ENCODE data around the gene SCAI. TPM values are rescaled to one million over a fixed set of nuclear protein-coding genes. Genes with fewer than 3 reads are reported as not detected.
"Not testable (repeated sequence)": the region's sequence is repeated elsewhere in the genome, so short reads cannot be mapped to it uniquely, and the experiment has no call there.

The SCAI gene
- total RNA-seq, 1 experiment from 2014 or later: 15.5 TPM

- Histone ChIP-seq H3K4me2 (ENCODE audit: insufficient read depth, insufficient read length, low read length) (no peak overlapping the region), H2BK120ac (ENCODE audit: low read depth, low read length, poor library complexity, severe bottlenecking) (no peak overlapping the region), H3T11ph (ENCODE audit: low read length) (no peak overlapping the region), H2AK5ac (ENCODE audit: insufficient read length, low read length) (no peak overlapping the region), H4K91ac (ENCODE audit: insufficient read length, low read depth, low read length) (no peak overlapping the region), H4K20me1 (ENCODE audit: control insufficient read depth, insufficient read depth, insufficient read length) (no peaks in the 10 kb centered on the region), H3K4me1 (ENCODE audit: insufficient read depth, low read length) (no peaks in the 10 kb centered on the region), H3K4ac (ENCODE audit: low read depth, low read length) (no peak overlapping the region), H4K8ac (replicated peaks; ENCODE audit: insufficient read length, low read depth, low read length) (no peak overlapping the region), H3K27ac (ENCODE audit: insufficient read length, low read depth, low read length) (no peak overlapping the region), H3K18ac (ENCODE audit: insufficient read length, low read depth, low read length) (no peak overlapping the region), H2BK12ac (ENCODE audit: insufficient read length, low read depth, low read length) (no peak overlapping the region), H3K9me3 (ENCODE audit: control insufficient read depth, low read depth, low read length) (no peaks in the 10 kb centered on the region), H2AFZ (ENCODE audit: low read length) (no peak overlapping the region), H3K23me2 (ENCODE audit: insufficient read length, low read depth, low read length, poor library complexity, severe bottlenecking) (no peaks in the 10 kb centered on the region), H3K9ac (ENCODE audit: extremely low read depth, insufficient read length, low read length) (no peak overlapping the region), H4K5ac (ENCODE audit: insufficient read length, low read depth, low read length) (no peak overlapping the region), H2BK20ac (ENCODE audit: low read depth, low read length, poor library complexity, severe bottlenecking) (no peak overlapping the region), H3K79me1 (ENCODE audit: insufficient read depth, low read depth, low read length, poor library complexity, severe bottlenecking) (peaks cover 4% of the 10 kb centered on the region), H2BK15ac (ENCODE audit: low read depth, low read length) (no peak overlapping the region), H3K23ac (ENCODE audit: insufficient read length, low read depth, low read length) (no peak overlapping the region), H3K56ac (ENCODE audit: insufficient read length, low read depth, low read length) (no peak overlapping the region), H3K14ac (ENCODE audit: insufficient read depth, low read length) (no peak overlapping the region), H3K79me2 (ENCODE audit: insufficient read depth, low read length) (no peaks in the 10 kb centered on the region), H3K27me3 (ENCODE audit: insufficient read depth, low read length) (no peaks in the 10 kb centered on the region), H2BK5ac (ENCODE audit: insufficient read length, low read length) (no peak overlapping the region)
- Mint-ChIP-seq H3K4me1 (no peaks in the 10 kb centered on the region), H3K4me3 (no peak overlapping the region), H3K27ac (peak overlapping the region in 2 of 3 experiments; percentile 16 to 52; a peak in 1 of 7 replicates), H3K9me3 (no peaks in the 10 kb centered on the region), H3K36me3 (ENCODE audit: insufficient read depth in 1 of 3, low read depth in 3 of 3) (peaks cover 10 to 22% (median 20%) of the 10 kb centered on the region in 3 experiments; a peak in 6 of 7 replicates), H3K27me3 (ENCODE audit: low read depth) (no peaks in the 10 kb centered on the region)
- no peak for DNase-seq
- no peak for TF ChIP-seq CTCF (conservative IDR thresholded peaks at IDR 0.05)
- WGBS (ENCODE audit: extremely low coverage, insufficient read length, low lambda C conversion rate): no CpG with 5 or more reads among the region's 2 CpGs
These were observed 23.4 kb upstream of the SCAI start for GRCh38 chr9:125166762-125167161.

- no CpG with 5 or more reads among the region's 6 CpGs for WGBS (ENCODE audit: extremely low coverage, insufficient read length, low lambda C conversion rate)
- not testable (repeated sequence) for H3K4me1 Mint-ChIP-seq
These were observed 19.6 kb upstream of the SCAI start for GRCh38 chr9:125162891-125163290.

More at GRCh38 chr9:125162891-125163290, 19.6 kb upstream of the SCAI start:
- not testable (repeated sequence) for H2BK120ac ChIP-seq (ENCODE audit: low read depth, low read length, poor library complexity, severe bottlenecking); H2BK15ac ChIP-seq (ENCODE audit: low read depth, low read length); H3K27me3 Mint-ChIP-seq (ENCODE audit: low read depth); H4K20me1 ChIP-seq (ENCODE audit: control insufficient read depth, insufficient read depth, insufficient read length); H2BK5ac ChIP-seq (ENCODE audit: insufficient read length, low read length); H3K4ac ChIP-seq (ENCODE audit: low read depth, low read length); H3K18ac ChIP-seq (ENCODE audit: insufficient read length, low read depth, low read length); H2AK5ac ChIP-seq (ENCODE audit: insufficient read length, low read length); H4K8ac ChIP-seq (replicated peaks; ENCODE audit: insufficient read length, low read depth, low read length); H3T11ph ChIP-seq (ENCODE audit: low read length); H4K5ac ChIP-seq (ENCODE audit: insufficient read length, low read depth, low read length); H3K27ac Mint-ChIP-seq; H3K4me2 ChIP-seq (ENCODE audit: insufficient read depth, insufficient read length, low read length); H3K27ac ChIP-seq (ENCODE audit: insufficient read length, low read depth, low read length); H3K79me1 ChIP-seq (ENCODE audit: insufficient read depth, low read depth, low read length, poor library complexity, severe bottlenecking); H3K14ac ChIP-seq (ENCODE audit: insufficient read depth, low read length); H3K9me3 Mint-ChIP-seq; H2AFZ ChIP-seq (ENCODE audit: low read length); DNase-seq; H4K91ac ChIP-seq (ENCODE audit: insufficient read length, low read depth, low read length); H2BK12ac ChIP-seq (ENCODE audit: insufficient read length, low read depth, low read length); H2BK20ac ChIP-seq (ENCODE audit: low read depth, low read length, poor library complexity, severe bottlenecking); H3K27me3 ChIP-seq (ENCODE audit: insufficient read depth, low read length); H3K79me2 ChIP-seq (ENCODE audit: insufficient read depth, low read length); H3K4me1 ChIP-seq (ENCODE audit: insufficient read depth, low read length); H3K23me2 ChIP-seq (ENCODE audit: insufficient read length, low read depth, low read length, poor library complexity, severe bottlenecking); H3K4me3 Mint-ChIP-seq; H3K9me3 ChIP-seq (ENCODE audit: control insufficient read depth, low read depth, low read length); H3K23ac ChIP-seq (ENCODE audit: insufficient read length, low read depth, low read length); H3K9ac ChIP-seq (ENCODE audit: extremely low read depth, insufficient read length, low read length); H3K56ac ChIP-seq (ENCODE audit: insufficient read length, low read depth, low read length)
- H3K36me3 Mint-ChIP-seq (ENCODE audit: insufficient read depth in 1 of 3, low read depth in 3 of 3): peaks cover 3 to 11% (median 7%) of the 10 kb centered on the region in 3 experiments; a peak in 6 of 7 replicates

All from H9 (cell line).